Measurements from ENCODE around the gene BASP1. TPM values are rescaled to one million over a fixed set of nuclear protein-coding genes. Genes with fewer than 3 reads are reported as not detected.
"Not testable (repeated sequence)": the region's sequence is repeated elsewhere in the genome, so short reads cannot be mapped to it uniquely, and the experiment has no call there.

The BASP1 gene
- total RNA-seq, 1 donor from 2014 or later = 76.4 TPM

- DNase-seq (ENCODE audit: low read depth, low spot score) = not testable (repeated sequence)
These were observed 25.9 kb upstream of the BASP1 start for GRCh38 chr5:17191574-17191973.

GRCh38 chr5:17192191-17192590 is 25.2 kb upstream of the BASP1 start:
- no peak for DNase-seq (ENCODE audit: low read depth, low spot score)

GRCh38 chr5:17196024-17196423 is 21.4 kb upstream of the BASP1 start:
- DNase-seq (ENCODE audit: low read depth, low spot score) = no peak

GRCh38 chr5:17196697-17197096 is 20.7 kb upstream of the BASP1 start:
- DNase-seq (ENCODE audit: low read depth, low spot score) = no peak

GRCh38 chr5:17203329-17204132 is 13.9 kb upstream of the BASP1 start:
- DNase-seq (ENCODE audit: low read depth, low spot score) = no peak

- DNase-seq (ENCODE audit: low read depth, low spot score) = no peak
These were observed 13.3 kb upstream of the BASP1 start for GRCh38 chr5:17204133-17204489.

GRCh38 chr5:17206021-17206420 is 11.4 kb upstream of the BASP1 start:
- DNase-seq (ENCODE audit: low read depth, low spot score) = no peak

GRCh38 chr5:17212191-17212590 is 5.2 kb upstream of the BASP1 start:
- DNase-seq (ENCODE audit: low read depth, low spot score) = no peak

- DNase-seq (ENCODE audit: low read depth, low spot score) = no peak
These were observed 4.4 kb upstream of the BASP1 start for GRCh38 chr5:17212996-17213395.

- no peak for DNase-seq (ENCODE audit: low read depth, low spot score)
These were observed 3.5 kb upstream of the BASP1 start for GRCh38 chr5:17213938-17214337.

- no peak for DNase-seq (ENCODE audit: low read depth, low spot score)
These were observed 2.5 kb upstream of the BASP1 start for GRCh38 chr5:17214893-17215292.

GRCh38 chr5:17215361-17215760 is 2.1 kb upstream of the BASP1 start:
- no peak for DNase-seq (ENCODE audit: low read depth, low spot score)

- DNase-seq (ENCODE audit: low read depth, low spot score) = no peak
These were observed 1.1 kb upstream of the BASP1 start for GRCh38 chr5:17216176-17216973.

GRCh38 chr5:17216974-17217492 is 398 bp upstream of the BASP1 start:
- DNase-seq (ENCODE audit: low read depth, low spot score) = no peak

- DNase-seq (ENCODE audit: low read depth, low spot score) = no peak
These were observed 1.0 kb downstream of the BASP1 start for GRCh38 chr5:17218353-17219005.

- DNase-seq (ENCODE audit: low read depth, low spot score) = no peak
These were observed 1.6 kb downstream of the BASP1 start for GRCh38 chr5:17219006-17219422.

- no peak for DNase-seq (ENCODE audit: low read depth, low spot score)
These were observed 2.0 kb downstream of the BASP1 start for GRCh38 chr5:17219469-17219868.

- no peak for DNase-seq (ENCODE audit: low read depth, low spot score)
These were observed 2.6 kb downstream of the BASP1 start for GRCh38 chr5:17219992-17220391.

- no peak for DNase-seq (ENCODE audit: low read depth, low spot score)
These were observed 3.0 kb downstream of the BASP1 start for GRCh38 chr5:17220469-17220868.

- DNase-seq (ENCODE audit: low read depth, low spot score) = no peak
These were observed 4.6 kb downstream of the BASP1 start for GRCh38 chr5:17221843-17222636.

- no peak for DNase-seq (ENCODE audit: low read depth, low spot score)
These were observed 5.2 kb downstream of the BASP1 start for GRCh38 chr5:17222664-17223063.
